ENCODE results near the gene SIK2. TPM values are rescaled to one million over a fixed set of nuclear protein-coding genes. Genes with fewer than 3 reads are reported as not detected.

The SIK2 gene
- total RNA-seq, 3 donors from 2014 or later = 5.9 to 8.3 (median 6.7) TPM

- ATAC-seq = peak; percentile 74 to 86
- no peak for DNase-seq
- no peaks in the 10 kb centered on the region for H3K27me3 Mint-ChIP-seq (ENCODE audit: low read depth)
Measured at GRCh38 chr11:111777094-111778046, 175.1 kb downstream of the SIK2 start.

GRCh38 chr11:111778047-111778558, 175.9 kb downstream of the SIK2 start:
- DNase-seq = no peak
- H3K4me1 Mint-ChIP-seq (ENCODE audit: low read depth) = no peaks in the 10 kb centered on the region
- no peak overlapping the region for H3K4me3 Mint-ChIP-seq
- H3K36me3 Mint-ChIP-seq (ENCODE audit: insufficient read depth) = no peaks in the 10 kb centered on the region
- H3K27me3 Mint-ChIP-seq (ENCODE audit: low read depth) = no peaks in the 10 kb centered on the region
- H3K9me3 Mint-ChIP-seq = no peaks in the 10 kb centered on the region
- ATAC-seq = no peak

More at GRCh38 chr11:111777094-111778046, 175.1 kb downstream of the SIK2 start:
- Mint-ChIP-seq H3K4me3 (no peak overlapping the region), H3K9me3 (no peaks in the 10 kb centered on the region), H3K36me3 (ENCODE audit: insufficient read depth) (no peaks in the 10 kb centered on the region), H3K4me1 (ENCODE audit: low read depth) (no peaks in the 10 kb centered on the region)

GRCh38 chr11:111779118-111779517, 176.9 kb downstream of the SIK2 start:
- DNase-seq (no peak), ATAC-seq (no peak)
- no peaks in the 10 kb centered on the region for H3K27me3 Mint-ChIP-seq (ENCODE audit: low read depth)
- H3K9me3 Mint-ChIP-seq = no peaks in the 10 kb centered on the region
- H3K4me1 Mint-ChIP-seq (ENCODE audit: low read depth) = no peaks in the 10 kb centered on the region
- H3K36me3 Mint-ChIP-seq (ENCODE audit: insufficient read depth) = peaks cover 2% of the 10 kb centered on the region
- no peak overlapping the region for H3K4me3 Mint-ChIP-seq

Other genes starting within 250 kb of the SIK2 start
- 10 to 100 TPM in 1 of 3 donors, 1 to 10 TPM in 2; 4.3 to 10.8 (median 7.5) TPM for gene POU2AF1, start 223.2 kb upstream of the SIK2 start, total RNA-seq
- gene BTG4, start 90.1 kb upstream of the SIK2 start, total RNA-seq = under 1 TPM in 1 of 3 donors, not detected in 2; 0.43 TPM
- not detected for gene HOATZ, start 87.7 kb upstream of the SIK2 start, total RNA-seq
- gene LAYN, start 61.7 kb upstream of the SIK2 start, total RNA-seq = 1 to 10 TPM in 2 of 3 donors, under 1 TPM in 1; 0.43 to 3.0 (median 1.7) TPM
- 10 to 100 TPM; 57.3 to 66.8 (median 59.0) TPM for gene PPP2R1B, start 163.9 kb downstream of the SIK2 start, total RNA-seq

All from activated T-cell treated with anti-CD3 and anti-CD28 coated beads, Interleukin-2, amount 50 U/mL, for 4 hours (primary cell).